CD8-positive, alpha-beta memory T cell (primary cell): ENCODE measurements around the gene PDXP. TPM values are rescaled to one million over a fixed set of nuclear protein-coding genes. Genes with fewer than 3 reads are reported as not detected.
A peak's percentile ranks its signal among the peaks of the same experiment; 100 is the strongest.

Experiments
- CTCF ChIA-PET: fragments of 350-600 bp; sonication (Branson Sonifier 250); formaldehyde crosslinking; loops from one replicate; lab custom pipeline; 2021; ENCODE audit warnings: antibody characterized with exemption; lab: Charles Lee
- POLR2A ChIA-PET: fragments of 350-600 bp; sonication (Branson Sonifier 250); formaldehyde crosslinking; loops from one replicate; lab custom pipeline; 2021; ENCODE audit warnings: antibody characterized with exemption; lab: Charles Lee
- DNase-seq, 5 donors: peaks; one replicate each; pipeline versions ENCODE4 v3.0.0 to v3.0.0-alpha.2; 2020 to 2022; ENCODE audit warnings: mixed read lengths in 1 of 5
- H3K27ac ChIP-seq: one replicate; pipeline ENCODE4 v1.7.0; 2013; ENCODE audit warnings: low read depth, mild to moderate bottlenecking, low read length, moderate library complexity
- H3K27me3 ChIP-seq: 2 replicates; pipeline ENCODE4 v1.7.0; 2013; ENCODE audit warnings: low read length, mild to moderate bottlenecking; ENCODE audit not compliant: insufficient read depth, poor library complexity, severe bottlenecking
- H3K36me3 ChIP-seq: 2 replicates; pipeline ENCODE4 v1.7.0; 2013; ENCODE audit warnings: mild to moderate bottlenecking, low read length, moderate library complexity; ENCODE audit not compliant: insufficient read depth
- H3K4me1 ChIP-seq: 2 replicates; pipeline ENCODE4 v1.7.0; 2013; ENCODE audit warnings: mild to moderate bottlenecking, low read length, moderate library complexity; ENCODE audit not compliant: insufficient read depth
- H3K4me3 ChIP-seq: 2 replicates; pipeline ENCODE4 v1.7.0; 2013; ENCODE audit warnings: mild to moderate bottlenecking, low read length
- H3K9me3 ChIP-seq: 2 replicates; pipeline ENCODE4 v1.7.0; 2013; ENCODE audit warnings: mild to moderate bottlenecking, low read length
- H3K27ac Mint-ChIP-seq, 8 donors: one replicate each; pipeline ENCODE4 v1.8.0; 2020 to 2021; ENCODE audit warnings: mixed read lengths in 8 of 8, mild to moderate bottlenecking in 6 of 8, inconsistent platforms in 3 of 8, moderate library complexity in 3 of 8
- H3K27me3 Mint-ChIP-seq, 2 donors: one replicate each; pipeline ENCODE4 v1.8.0; 2020 to 2021; ENCODE audit warnings: mixed read lengths in 2 of 2, mild to moderate bottlenecking in 1 of 2, moderate library complexity in 1 of 2
- H3K36me3 Mint-ChIP-seq, 3 donors: one replicate each; pipeline ENCODE4 v1.8.0; 2020 to 2021; ENCODE audit warnings: mixed read lengths in 3 of 3, inconsistent platforms in 1 of 3, mild to moderate bottlenecking in 1 of 3
- H3K4me1 Mint-ChIP-seq, 3 donors: one replicate each; pipeline ENCODE4 v1.8.0; 2020 to 2021; ENCODE audit warnings: mixed read lengths in 3 of 3, inconsistent platforms in 1 of 3, mild to moderate bottlenecking in 1 of 3
- H3K4me3 Mint-ChIP-seq, 7 donors: one replicate each; pipeline ENCODE4 v1.8.0; 2020 to 2021; ENCODE audit warnings: mixed read lengths in 7 of 7, mild to moderate bottlenecking in 6 of 7, moderate library complexity in 4 of 7, inconsistent platforms in 2 of 7
- H3K9me3 Mint-ChIP-seq, 5 donors: one replicate each; pipeline ENCODE4 v1.8.0; 2020 to 2022; ENCODE audit warnings: mixed read lengths in 5 of 5, mild to moderate bottlenecking in 3 of 5, moderate library complexity in 2 of 5, inconsistent platforms in 1 of 5
- polyA plus RNA-seq: library from polyadenylated mRNA; unstranded; fragments of 300-500 nt; fragmentation: Illumina TruSeq; gene quantifications from one replicate; pipeline ENCODE4 v1.2.3, GENCODE V29; 2021
- total RNA-seq, 2 experiments: library from RNA; stranded (reverse); gene quantifications; one replicate each; pipeline ENCODE4 v1.2.3, GENCODE V29; 2021

The PDXP gene
- total and polyA plus RNA-seq, 3 experiments from 2014 or later = 7.1 to 37.8 (median 36.0) TPM

DNA sequence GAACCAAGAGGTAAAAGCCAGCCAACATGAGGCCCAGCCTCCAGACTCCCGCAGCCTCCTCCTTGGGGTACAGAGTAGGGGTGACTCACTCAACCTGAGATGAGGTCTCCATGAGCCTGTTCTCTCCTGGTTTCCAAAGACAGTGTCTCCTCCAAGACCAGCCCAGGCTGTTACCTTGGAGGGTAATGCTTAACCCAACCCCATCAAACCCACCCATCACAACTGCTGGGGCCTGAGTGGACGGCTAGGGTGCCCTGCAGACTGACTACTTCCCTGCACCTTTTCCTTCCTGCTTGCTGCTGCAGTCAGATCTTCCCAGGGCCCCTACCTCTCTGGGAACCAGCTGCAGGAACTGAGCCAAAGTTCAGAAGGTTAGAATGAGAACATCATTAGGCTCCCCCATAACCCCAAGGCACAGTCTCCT lies 22.5 kb downstream of the PDXP start:
- H3K27ac ChIP-seq = no peak overlapping the region

GRCh38 chr22:37681556-37682049 lies 23.1 kb downstream of the PDXP start:
- no peaks in the 10 kb centered on the region for H3K9me3 Mint-ChIP-seq
- H3K27ac ChIP-seq = no peak overlapping the region

More for the DNA sequence above, 22.5 kb downstream of the PDXP start:
- H3K27ac Mint-ChIP-seq = peak overlapping the region in 2 of 8 donors; percentile 66 to 68
- peaks cover 22 to 36% (median 32%) of the 10 kb centered on the region in 3 donors for H3K4me1 Mint-ChIP-seq
- H3K36me3 Mint-ChIP-seq = peaks cover 0 to 17% (median 4%) of the 10 kb centered on the region in 3 donors
- Histone ChIP-seq H3K4me1 (peaks cover 18% of the 10 kb centered on the region), H3K9me3 (no peaks in the 10 kb centered on the region), H3K36me3 (no peaks in the 10 kb centered on the region), H3K4me3 (no peak overlapping the region), H3K27me3 (no peaks in the 10 kb centered on the region)
- peak overlapping the region in 1 of 7 donors; percentile 73 for H3K4me3 Mint-ChIP-seq
- DNase-seq = no peak
- no peaks in the 10 kb centered on the region for H3K9me3 Mint-ChIP-seq
- POLR2A ChIA-PET = interaction anchor here (0.6 to 1.9 kb wide), 3 partner anchors 23 to 72 kb away, joined by 3 to 10 read pairs (median 10); partner anchors contain the start of genes GGA1 and PDXP
- peaks cover 0 to 1% of the 10 kb centered on the region in 2 donors for H3K27me3 Mint-ChIP-seq
- CTCF ChIA-PET = interaction anchor here (0.8 to 16.7 kb wide), 18 partner anchors 10 to 182 kb away, joined by 3 to 375 read pairs (median 7); partner anchors contain the start of genes GGA1, PDXP and SH3BP1

GRCh38 chr22:37684803-37685615 lies 26.5 kb downstream of the PDXP start:
- DNase-seq = no peak
- ChIA-PET POLR2A (interaction anchor here (0.7 to 1.9 kb wide), 5 partner anchors 8 to 705 kb away, joined by 3 to 7 read pairs (median 6); partner anchors contain the start of gene PDXP), CTCF (interaction anchor here (0.7 to 16.7 kb wide), 11 partner anchors 9 to 78 kb away, joined by 3 to 375 read pairs (median 7); partner anchors contain the start of genes GGA1, LGALS1, PDXP and SH3BP1)
- Histone ChIP-seq H3K27ac (no peak overlapping the region), H3K4me1 (peaks cover 23% of the 10 kb centered on the region), H3K4me3 (no peak overlapping the region), H3K27me3 (no peaks in the 10 kb centered on the region), H3K9me3 (no peaks in the 10 kb centered on the region), H3K36me3 (peaks cover 16% of the 10 kb centered on the region)
- peak overlapping the region in 3 of 8 donors; percentile 32 to 96 (median 43) for H3K27ac Mint-ChIP-seq
- H3K9me3 Mint-ChIP-seq = no peaks in the 10 kb centered on the region
- H3K27me3 Mint-ChIP-seq = peaks cover 0 to 1% of the 10 kb centered on the region in 2 donors
- H3K4me1 Mint-ChIP-seq = peaks cover 28 to 41% (median 39%) of the 10 kb centered on the region in 3 donors
- H3K36me3 Mint-ChIP-seq = peaks cover 0 to 28% (median 0%) of the 10 kb centered on the region in 3 donors
- peak overlapping the region in 6 of 7 donors; percentile 32 to 97 (median 92) for H3K4me3 Mint-ChIP-seq

More at GRCh38 chr22:37681556-37682049, 23.1 kb downstream of the PDXP start:
- Histone ChIP-seq H3K27me3 (no peaks in the 10 kb centered on the region), H3K4me3 (no peak overlapping the region), H3K9me3 (no peaks in the 10 kb centered on the region), H3K4me1 (peaks cover 19% of the 10 kb centered on the region), H3K36me3 (no peaks in the 10 kb centered on the region)
- Mint-ChIP-seq H3K4me1 (peaks cover 22 to 38% (median 35%) of the 10 kb centered on the region in 3 donors), H3K4me3 (peak overlapping the region in 3 of 7 donors; percentile 7 to 73 (median 15)), H3K27ac (peak overlapping the region; percentile 3 to 83 (median 54)), H3K27me3 (peaks cover 0 to 1% of the 10 kb centered on the region in 2 donors), H3K36me3 (peaks cover 0 to 19% (median 4%) of the 10 kb centered on the region in 3 donors)
- peak; percentile 47 to 81 (median 66) for DNase-seq
- CTCF ChIA-PET = interaction anchor here (0.8 to 16.7 kb wide), 20 partner anchors 11 to 182 kb away, joined by 3 to 375 read pairs (median 6); partner anchors contain the start of genes GGA1, PDXP and SH3BP1
- POLR2A ChIA-PET = interaction anchor here (0.6 to 1.9 kb wide), 4 partner anchors 23 to 72 kb away, joined by 3 to 10 read pairs (median 6); partner anchors contain the start of genes GGA1 and PDXP

DNA sequence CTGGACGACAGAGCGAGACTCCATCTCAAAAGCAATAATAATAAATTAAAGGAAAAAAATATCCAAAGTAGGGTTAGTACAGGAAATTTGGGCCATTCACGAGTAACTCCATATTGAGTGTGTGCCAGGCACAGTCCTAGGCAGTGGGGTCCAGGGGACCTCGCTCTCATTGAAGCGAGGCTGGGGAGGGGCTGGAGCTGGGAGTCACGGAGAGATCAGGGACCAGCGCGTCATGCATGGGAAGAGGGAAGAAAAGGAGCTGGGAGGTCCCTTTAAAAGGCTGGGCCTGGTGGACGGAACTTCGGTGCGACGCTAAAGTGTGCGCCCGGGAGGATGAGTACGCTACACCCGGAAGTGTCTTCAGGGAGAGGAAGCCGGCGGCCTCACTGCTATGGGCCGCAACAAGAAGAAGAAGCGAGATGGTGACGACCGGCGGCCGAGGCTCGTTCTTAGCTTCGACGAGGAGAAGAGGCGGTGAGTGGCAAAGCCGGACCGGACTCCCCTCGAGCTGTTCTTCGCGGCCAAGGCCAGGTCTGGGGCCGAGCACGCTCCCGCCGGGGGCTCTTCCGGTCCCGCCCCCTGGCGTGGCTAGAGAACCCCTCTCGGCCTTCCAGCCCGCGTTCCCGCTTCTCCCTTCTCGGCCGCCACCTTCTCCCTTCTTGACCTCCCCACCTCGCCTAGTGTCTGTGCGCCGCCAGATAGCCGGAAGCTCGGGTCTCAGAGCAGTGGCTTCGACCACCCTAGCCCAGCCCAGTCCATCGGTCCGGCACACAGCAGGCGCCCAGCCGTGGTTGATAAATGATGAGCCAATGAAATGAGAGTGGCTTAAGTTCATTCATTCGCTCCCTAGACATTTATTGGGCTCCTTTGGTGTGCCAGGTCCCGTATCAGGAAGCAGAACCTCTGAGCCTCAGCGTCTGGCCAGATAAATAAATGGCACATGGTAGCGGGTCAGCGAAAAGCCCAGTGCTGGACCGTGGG lies 27.8 kb downstream of the PDXP start, which contains the start of gene NOL12:
NOL12 (plus strand) TSS at position 342 of the 981 bp plus-strand sequence; CDS start at position 392, 50 bp downstream.
- no peaks in the 10 kb centered on the region for H3K9me3 Mint-ChIP-seq
- CTCF ChIA-PET = interaction anchor here (0.5 to 16.7 kb wide), 10 partner anchors 9 to 79 kb away, joined by 3 to 375 read pairs (median 6); partner anchors contain the start of genes GGA1, LGALS1 and SH3BP1
- Histone ChIP-seq H3K27ac (peak within 1 kb of the TSS; percentile 83), H3K27me3 (no peaks in the 10 kb centered on the region), H3K9me3 (no peaks in the 10 kb centered on the region), H3K36me3 (peaks cover 28% of the 10 kb centered on the region), H3K4me1 (peaks cover 21% of the 10 kb centered on the region), H3K4me3 (peak within 1 kb of the TSS; percentile 88)
- POLR2A ChIA-PET = interaction anchor here (1.0 to 2.3 kb wide), 6 partner anchors 9 to 78 kb away, joined by 3 to 12 read pairs (median 6); partner anchors contain the start of genes GGA1 and PDXP
- DNase-seq = peak; percentile 62 to 84 (median 74)
- peak within 1 kb of the TSS; percentile 83 to 97 (median 94) for H3K4me3 Mint-ChIP-seq
- peaks cover 0 to 41% (median 0%) of the 10 kb centered on the region in 3 donors for H3K36me3 Mint-ChIP-seq
- H3K27me3 Mint-ChIP-seq = peaks cover 0 to 1% of the 10 kb centered on the region in 2 donors
- H3K27ac Mint-ChIP-seq = peak within 1 kb of the TSS; percentile 32 to 100 (median 96)
- peaks cover 26 to 38% (median 34%) of the 10 kb centered on the region in 3 donors for H3K4me1 Mint-ChIP-seq

GRCh38 chr22:37690407-37690806 lies 31.9 kb downstream of the PDXP start:
- ChIA-PET CTCF (interaction anchor here (16.7 kb wide), 1 partner anchor 52 kb away, joined by 375 read pairs; the partner anchor contains the start of gene SH3BP1), POLR2A (no interaction called here)
- H3K27me3 Mint-ChIP-seq = peaks cover 0 to 1% of the 10 kb centered on the region in 2 donors
- Histone ChIP-seq H3K4me3 (no peak overlapping the region), H3K9me3 (no peaks in the 10 kb centered on the region), H3K27ac (no peak overlapping the region), H3K27me3 (no peaks in the 10 kb centered on the region), H3K36me3 (peaks cover 39% of the 10 kb centered on the region), H3K4me1 (peaks cover 15% of the 10 kb centered on the region)
- H3K4me3 Mint-ChIP-seq = peak overlapping the region in 1 of 7 donors; percentile 34
- DNase-seq = no peak
- peak overlapping the region in 1 of 8 donors; percentile 50 for H3K27ac Mint-ChIP-seq
- H3K36me3 Mint-ChIP-seq = peaks cover 7 to 70% (median 8%) of the 10 kb centered on the region in 3 donors
- H3K4me1 Mint-ChIP-seq = peaks cover 24 to 30% (median 29%) of the 10 kb centered on the region in 3 donors
- no peaks in the 10 kb centered on the region for H3K9me3 Mint-ChIP-seq

GRCh38 chr22:37690901-37691504 lies 32.5 kb downstream of the PDXP start:
- no peak overlapping the region for H3K4me3 ChIP-seq
- no peaks in the 10 kb centered on the region for H3K27me3 Mint-ChIP-seq
- ChIA-PET POLR2A (interaction anchor here (1.1 kb wide), 1 partner anchor 33 kb away, joined by 4 read pairs; the partner anchor contains the start of gene PDXP), CTCF (no interaction called here)
- H3K27ac ChIP-seq = no peak overlapping the region
- no peak overlapping the region for H3K27ac Mint-ChIP-seq
- H3K4me1 ChIP-seq = peaks cover 14% of the 10 kb centered on the region
- DNase-seq = no peak
- H3K36me3 Mint-ChIP-seq = peaks cover 7 to 75% (median 11%) of the 10 kb centered on the region in 3 donors
- no peaks in the 10 kb centered on the region for H3K9me3 ChIP-seq
- peaks cover 39% of the 10 kb centered on the region for H3K36me3 ChIP-seq
- H3K9me3 Mint-ChIP-seq = no peaks in the 10 kb centered on the region
- peaks cover 25 to 30% (median 29%) of the 10 kb centered on the region in 3 donors for H3K4me1 Mint-ChIP-seq
- peak overlapping the region in 1 of 7 donors; percentile 50 for H3K4me3 Mint-ChIP-seq
- no peaks in the 10 kb centered on the region for H3K27me3 ChIP-seq
